OCI-LY1 (cell line): Measurements from ENCODE around the gene DCC.

Experiments
- H2AFZ ChIP-seq: fragments of 200-600 bp; sonication (generic), shearing (Covaris generic); 2 replicates; pipeline ENCODE4 v1.6.0; 2014; ENCODE audit warnings: antibody characterized with exemption, mild to moderate bottlenecking, low read length
- H3F3A ChIP-seq: fragments of 200-600 bp; sonication (generic), shearing (Covaris generic); 2 replicates; pipeline ENCODE4 v1.6.0; 2014; ENCODE audit warnings: mild to moderate bottlenecking, antibody characterized with exemption, low read length, moderate library complexity; ENCODE audit not compliant: insufficient read depth
- H3K27ac ChIP-seq: fragments of 200-600 bp; sonication (generic); 2 replicates; pipeline ENCODE4 v1.5.1; 2014; ENCODE audit warnings: low read length, mixed run types, mild to moderate bottlenecking, low read depth; ENCODE audit not compliant: poor library complexity, severe bottlenecking
- H3K27me3 ChIP-seq: fragments of 200-600 bp; sonication (generic); 2 replicates; pipeline ENCODE4 v1.6.0; 2014; ENCODE audit warnings: antibody characterized with exemption, mild to moderate bottlenecking, low read length, moderate library complexity; ENCODE audit not compliant: insufficient read depth
- H3K36me3 ChIP-seq: fragments of 200-600 bp; sonication (generic); 2 replicates; pipeline ENCODE4 v1.6.1; 2014; ENCODE audit warnings: mild to moderate bottlenecking, antibody characterized with exemption, low read length, moderate library complexity, mixed read lengths; ENCODE audit not compliant: insufficient read depth
- H3K4me1 ChIP-seq: fragments of 200-600 bp; sonication (generic); 2 replicates; pipeline ENCODE4 v1.5.1; 2014; ENCODE audit warnings: mild to moderate bottlenecking, low read length, moderate library complexity; ENCODE audit not compliant: insufficient read depth, severe bottlenecking
- H3K4me2 ChIP-seq: fragments of 200-600 bp; sonication (generic), shearing (Covaris generic); 2 replicates; pipeline ENCODE4 v1.6.1; 2014; ENCODE audit warnings: low read length
- H3K4me3 ChIP-seq: fragments of 200-600 bp; sonication (generic); 2 replicates; pipeline ENCODE4 v1.5.1; 2014; ENCODE audit warnings: low read length, low read depth, mild to moderate bottlenecking, mixed read lengths; ENCODE audit not compliant: poor library complexity, severe bottlenecking
- H3K79me2 ChIP-seq: fragments of 200-600 bp; shearing (Covaris generic); 2 replicates; pipeline ENCODE4 v1.6.1; 2016; ENCODE audit warnings: mixed run types, low read length, mixed read lengths; ENCODE audit not compliant: insufficient read depth
- H3K9ac ChIP-seq: fragments of 200-600 bp; sonication (generic), shearing (Covaris generic); 2 replicates; pipeline ENCODE4 v1.6.1; 2014; ENCODE audit warnings: mild to moderate bottlenecking, low read length, mixed read lengths
- H3K9me2 ChIP-seq: fragments of 200-600 bp; sonication (generic), shearing (Covaris generic); 2 replicates; pipeline ENCODE4 v1.6.1; 2014; ENCODE audit warnings: low read depth, mild to moderate bottlenecking, low read length, mixed read lengths
- H3K9me3 ChIP-seq: fragments of 200-600 bp; shearing (Covaris generic); 2 replicates; pipeline ENCODE4 v1.6.1; 2014; ENCODE audit warnings: low read length, mixed read lengths
- H4K20me1 ChIP-seq: fragments of 200-600 bp; sonication (generic), shearing (Covaris generic); 2 replicates; pipeline ENCODE4 v1.6.0; 2016; ENCODE audit warnings: mild to moderate bottlenecking, low read length; ENCODE audit not compliant: insufficient read depth
- EZH2 ChIP-seq: fragments of 200-600 bp; sonication (generic), shearing (Covaris generic); IDR thresholded peaks from 2 replicates; pipeline ENCODE4 v1.8.0; 2017; ENCODE audit warnings: borderline replicate concordance, mixed run types, mild to moderate bottlenecking, antibody characterized with exemption, low read length, moderate library complexity, mixed read lengths
- TF ChIP-seq, protein P1 (sequence below): fragments of 200-600 bp; sonication (generic), shearing (Covaris generic); IDR thresholded peaks from 2 replicates; pipeline ENCODE4 v1.5.1; 2017; ENCODE audit warnings: mild to moderate bottlenecking, antibody characterized with exemption, low read length, moderate library complexity, mixed read lengths

The DCC gene

DNA sequence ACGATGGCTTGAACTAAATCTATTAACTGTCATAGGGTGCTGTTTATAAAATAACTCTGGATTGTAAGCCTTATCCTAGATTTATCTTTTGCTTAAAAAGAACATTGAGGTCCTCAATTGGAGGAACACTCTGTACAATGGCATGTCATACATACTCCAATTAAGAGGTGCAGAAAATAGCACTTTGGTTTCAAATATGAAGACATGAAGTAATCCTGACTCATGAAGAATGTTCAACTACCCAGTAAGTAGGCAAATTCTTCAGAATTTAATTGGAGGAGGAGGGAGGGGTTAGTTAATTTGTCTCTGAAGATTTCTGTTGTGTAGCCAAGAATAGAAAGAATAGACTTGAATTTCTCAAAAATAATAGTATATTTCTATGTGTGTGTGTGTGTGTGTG, 36.1 kb downstream of the DCC start:
- Histone ChIP-seq H4K20me1 (no peaks in the 10 kb centered on the region), H3F3A (no peaks in the 10 kb centered on the region), H3K27me3 (no peaks in the 10 kb centered on the region), H3K36me3 (no peaks in the 10 kb centered on the region), H3K79me2 (no peaks in the 10 kb centered on the region), H3K9me2 (no peaks in the 10 kb centered on the region), H3K9ac (no peak overlapping the region), H3K4me2 (no peak overlapping the region), H2AFZ (no peak overlapping the region), H3K4me1 (no peaks in the 10 kb centered on the region), H3K4me3 (no peak overlapping the region), H3K9me3 (no peaks in the 10 kb centered on the region), H3K27ac (no peak overlapping the region)
- TF ChIP-seq, protein P1, sequence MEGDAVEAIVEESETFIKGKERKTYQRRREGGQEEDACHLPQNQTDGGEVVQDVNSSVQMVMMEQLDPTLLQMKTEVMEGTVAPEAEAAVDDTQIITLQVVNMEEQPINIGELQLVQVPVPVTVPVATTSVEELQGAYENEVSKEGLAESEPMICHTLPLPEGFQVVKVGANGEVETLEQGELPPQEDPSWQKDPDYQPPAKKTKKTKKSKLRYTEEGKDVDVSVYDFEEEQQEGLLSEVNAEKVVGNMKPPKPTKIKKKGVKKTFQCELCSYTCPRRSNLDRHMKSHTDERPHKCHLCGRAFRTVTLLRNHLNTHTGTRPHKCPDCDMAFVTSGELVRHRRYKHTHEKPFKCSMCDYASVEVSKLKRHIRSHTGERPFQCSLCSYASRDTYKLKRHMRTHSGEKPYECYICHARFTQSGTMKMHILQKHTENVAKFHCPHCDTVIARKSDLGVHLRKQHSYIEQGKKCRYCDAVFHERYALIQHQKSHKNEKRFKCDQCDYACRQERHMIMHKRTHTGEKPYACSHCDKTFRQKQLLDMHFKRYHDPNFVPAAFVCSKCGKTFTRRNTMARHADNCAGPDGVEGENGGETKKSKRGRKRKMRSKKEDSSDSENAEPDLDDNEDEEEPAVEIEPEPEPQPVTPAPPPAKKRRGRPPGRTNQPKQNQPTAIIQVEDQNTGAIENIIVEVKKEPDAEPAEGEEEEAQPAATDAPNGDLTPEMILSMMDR, result no peak
- no peak for TF ChIP-seq EZH2

DNA sequence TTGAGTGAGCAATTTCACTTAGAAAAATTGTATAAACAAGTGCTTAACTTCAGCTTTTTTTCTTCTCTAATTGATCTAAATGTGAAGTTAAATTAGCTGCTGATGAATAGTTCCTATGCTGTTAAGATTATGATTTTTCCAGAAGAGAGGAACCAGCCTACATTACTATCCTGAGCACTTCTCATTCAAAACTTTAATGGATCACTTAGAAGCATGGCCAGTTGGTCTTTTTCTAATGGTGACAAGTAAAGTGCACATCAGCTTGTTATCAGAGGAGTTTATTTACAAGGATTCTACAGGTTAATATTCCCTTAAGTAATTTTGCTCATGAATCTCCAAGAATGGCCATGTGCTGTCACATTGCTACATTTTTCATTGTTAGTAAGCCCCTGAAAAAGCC, 37.1 kb downstream of the DCC start:
- H3K79me2 ChIP-seq, result no peaks in the 10 kb centered on the region

DNA sequence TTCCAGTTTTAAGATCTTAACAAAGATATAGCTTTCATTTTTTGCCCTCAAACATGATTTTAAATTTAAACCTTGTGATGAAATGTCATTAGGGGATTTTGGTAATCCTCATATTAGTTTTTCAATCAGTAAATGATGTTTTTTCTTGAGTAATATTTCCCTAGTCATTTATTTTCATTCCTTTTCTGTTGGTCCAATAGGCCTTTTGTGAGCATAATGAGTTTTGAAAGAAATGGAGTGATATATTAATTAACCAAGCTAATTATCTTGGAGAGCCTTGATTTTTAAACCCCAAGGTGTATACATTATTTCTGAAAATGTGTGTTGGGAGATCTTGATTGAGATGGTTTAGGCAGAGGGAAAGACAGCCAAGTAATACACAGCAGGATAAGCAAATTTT, 46.3 kb downstream of the DCC start:
- no peaks in the 10 kb centered on the region for H3K4me1 ChIP-seq
- no peaks in the 10 kb centered on the region for H3K27me3 ChIP-seq
- H3K4me3 ChIP-seq, result no peak overlapping the region
- H3K27ac ChIP-seq, result no peak overlapping the region
- H3K36me3 ChIP-seq, result no peaks in the 10 kb centered on the region
- no peaks in the 10 kb centered on the region for H4K20me1 ChIP-seq
- H3F3A ChIP-seq, result no peaks in the 10 kb centered on the region
- H3K79me2 ChIP-seq, result no peaks in the 10 kb centered on the region
- no peak overlapping the region for H3K9ac ChIP-seq
- no peaks in the 10 kb centered on the region for H3K9me2 ChIP-seq
- TF ChIP-seq, protein P1, result no peak
- TF ChIP-seq EZH2, result no peak
- no peaks in the 10 kb centered on the region for H3K9me3 ChIP-seq
- H3K4me2 ChIP-seq, result no peak overlapping the region
- H2AFZ ChIP-seq, result no peak overlapping the region

More for the DNA sequence above, 37.1 kb downstream of the DCC start:
- no peak overlapping the region for H2AFZ ChIP-seq
- no peaks in the 10 kb centered on the region for H3K4me1 ChIP-seq
- H3K9me2 ChIP-seq, result no peaks in the 10 kb centered on the region
- no peak overlapping the region for H3K27ac ChIP-seq
- H3K27me3 ChIP-seq, result no peaks in the 10 kb centered on the region
- no peaks in the 10 kb centered on the region for H3F3A ChIP-seq
- TF ChIP-seq, protein P1, result no peak
- TF ChIP-seq EZH2, result no peak
- no peaks in the 10 kb centered on the region for H3K9me3 ChIP-seq
- no peaks in the 10 kb centered on the region for H3K36me3 ChIP-seq
- no peaks in the 10 kb centered on the region for H4K20me1 ChIP-seq
- no peak overlapping the region for H3K4me2 ChIP-seq
- H3K9ac ChIP-seq, result no peak overlapping the region
- H3K4me3 ChIP-seq, result no peak overlapping the region
